Nephron progenitor cell (in vitro differentiated cells): Measurements from ENCODE around the gene TOB1.

Experiments used
- DNase-seq: peaks from one replicate; pipeline ENCODE4 v3.0.0; 2021
- H3K27ac Mint-ChIP-seq: 2 replicates; pipeline ENCODE4 v1.8.0; 2021; ENCODE audit warnings: mild to moderate bottlenecking, moderate library complexity, mixed read lengths
- H3K27me3 Mint-ChIP-seq: 2 replicates; pipeline ENCODE4 v1.8.0; 2021; ENCODE audit warnings: mild to moderate bottlenecking, low read depth, mixed read lengths; ENCODE audit not compliant: poor library complexity
- H3K36me3 Mint-ChIP-seq: 2 replicates; pipeline ENCODE4 v1.8.0; 2021; ENCODE audit warnings: low read depth, mixed read lengths
- H3K4me1 Mint-ChIP-seq: 2 replicates; pipeline ENCODE4 v1.8.0; 2021; ENCODE audit warnings: mixed read lengths
- H3K4me3 Mint-ChIP-seq: 2 replicates; pipeline ENCODE4 v1.8.0; 2021; ENCODE audit warnings: mild to moderate bottlenecking, moderate library complexity, mixed read lengths
- H3K9me3 Mint-ChIP-seq: 2 replicates; pipeline ENCODE4 v1.8.0; 2021; ENCODE audit warnings: mild to moderate bottlenecking, moderate library complexity, mixed read lengths
- TF ChIP-seq, protein P1 (sequence below): fragments of 200-600 bp; sonication (generic); IDR thresholded peaks from 2 replicates; pipeline ENCODE4 v1.5.0; 2021; ENCODE audit warnings: antibody characterized with exemption

Gene TOB1

GRCh38 chr17:50830994-50831393 lies 35.2 kb downstream of the TOB1 start:
- DNase-seq, result peak; percentile 57
- Mint-ChIP-seq H3K27me3 (peaks cover 6% of the 10 kb centered on the region), H3K36me3 (no peaks in the 10 kb centered on the region), H3K4me3 (peak overlapping the region; percentile 67), H3K9me3 (no peaks in the 10 kb centered on the region), H3K4me1 (peaks cover 74% of the 10 kb centered on the region), H3K27ac (peak overlapping the region; percentile 92)
- TF ChIP-seq, protein P1, sequence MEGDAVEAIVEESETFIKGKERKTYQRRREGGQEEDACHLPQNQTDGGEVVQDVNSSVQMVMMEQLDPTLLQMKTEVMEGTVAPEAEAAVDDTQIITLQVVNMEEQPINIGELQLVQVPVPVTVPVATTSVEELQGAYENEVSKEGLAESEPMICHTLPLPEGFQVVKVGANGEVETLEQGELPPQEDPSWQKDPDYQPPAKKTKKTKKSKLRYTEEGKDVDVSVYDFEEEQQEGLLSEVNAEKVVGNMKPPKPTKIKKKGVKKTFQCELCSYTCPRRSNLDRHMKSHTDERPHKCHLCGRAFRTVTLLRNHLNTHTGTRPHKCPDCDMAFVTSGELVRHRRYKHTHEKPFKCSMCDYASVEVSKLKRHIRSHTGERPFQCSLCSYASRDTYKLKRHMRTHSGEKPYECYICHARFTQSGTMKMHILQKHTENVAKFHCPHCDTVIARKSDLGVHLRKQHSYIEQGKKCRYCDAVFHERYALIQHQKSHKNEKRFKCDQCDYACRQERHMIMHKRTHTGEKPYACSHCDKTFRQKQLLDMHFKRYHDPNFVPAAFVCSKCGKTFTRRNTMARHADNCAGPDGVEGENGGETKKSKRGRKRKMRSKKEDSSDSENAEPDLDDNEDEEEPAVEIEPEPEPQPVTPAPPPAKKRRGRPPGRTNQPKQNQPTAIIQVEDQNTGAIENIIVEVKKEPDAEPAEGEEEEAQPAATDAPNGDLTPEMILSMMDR, result no peak

GRCh38 chr17:50830352-50830751 lies 35.8 kb downstream of the TOB1 start:
- peaks cover 69% of the 10 kb centered on the region for H3K4me1 Mint-ChIP-seq
- peaks cover 3% of the 10 kb centered on the region for H3K27me3 Mint-ChIP-seq
- H3K9me3 Mint-ChIP-seq, result no peaks in the 10 kb centered on the region
- DNase-seq, result no peak
- no peaks in the 10 kb centered on the region for H3K36me3 Mint-ChIP-seq
- TF ChIP-seq, protein P1, result no peak
- H3K4me3 Mint-ChIP-seq, result no peak overlapping the region
- H3K27ac Mint-ChIP-seq, result no peak overlapping the region

- Mint-ChIP-seq H3K27me3 (peaks cover 3% of the 10 kb centered on the region), H3K4me3 (no peak overlapping the region), H3K4me1 (peaks cover 59% of the 10 kb centered on the region), H3K9me3 (no peaks in the 10 kb centered on the region), H3K36me3 (no peaks in the 10 kb centered on the region), H3K27ac (peak overlapping the region; percentile 33)
- no peak for DNase-seq
- TF ChIP-seq, protein P1, result no peak
Measured at GRCh38 chr17:50829332-50829731, 36.8 kb downstream of the TOB1 start.

- peaks cover 52% of the 10 kb centered on the region for H3K4me1 Mint-ChIP-seq
- no peak for DNase-seq
- no peak overlapping the region for H3K27ac Mint-ChIP-seq
- H3K9me3 Mint-ChIP-seq, result peaks cover 3% of the 10 kb centered on the region
- TF ChIP-seq, protein P1, result no peak
- no peak overlapping the region for H3K4me3 Mint-ChIP-seq
- H3K36me3 Mint-ChIP-seq, result no peaks in the 10 kb centered on the region
- peaks cover 3% of the 10 kb centered on the region for H3K27me3 Mint-ChIP-seq
Measured at GRCh38 chr17:50828508-50829170, 37.5 kb downstream of the TOB1 start.

DNA sequence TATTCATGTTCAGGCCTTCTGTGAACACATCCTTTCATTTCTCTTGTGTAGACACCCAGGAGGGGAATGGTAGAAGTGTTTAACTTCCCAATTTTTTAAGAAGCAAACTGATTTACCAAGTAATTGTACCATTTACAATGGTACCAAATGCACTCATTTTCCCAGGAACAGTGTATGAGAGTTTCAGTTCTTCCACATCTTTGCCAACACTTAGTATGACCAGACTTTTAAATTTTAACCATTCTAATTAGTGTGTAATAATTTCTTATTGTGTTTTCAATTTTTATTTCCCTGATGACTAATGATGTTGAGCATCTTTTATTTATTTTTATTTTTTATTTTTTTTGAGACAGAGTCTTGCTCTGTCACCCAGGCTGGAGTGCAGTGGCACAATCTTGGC lies 41.0 kb downstream of the TOB1 start:
- Mint-ChIP-seq H3K4me3 (no peak overlapping the region), H3K27me3 (no peaks in the 10 kb centered on the region), H3K36me3 (no peaks in the 10 kb centered on the region), H3K4me1 (peaks cover 18% of the 10 kb centered on the region), H3K9me3 (peaks cover 6% of the 10 kb centered on the region), H3K27ac (no peak overlapping the region)
- DNase-seq, result no peak
- TF ChIP-seq, protein P1, result no peak

DNA sequence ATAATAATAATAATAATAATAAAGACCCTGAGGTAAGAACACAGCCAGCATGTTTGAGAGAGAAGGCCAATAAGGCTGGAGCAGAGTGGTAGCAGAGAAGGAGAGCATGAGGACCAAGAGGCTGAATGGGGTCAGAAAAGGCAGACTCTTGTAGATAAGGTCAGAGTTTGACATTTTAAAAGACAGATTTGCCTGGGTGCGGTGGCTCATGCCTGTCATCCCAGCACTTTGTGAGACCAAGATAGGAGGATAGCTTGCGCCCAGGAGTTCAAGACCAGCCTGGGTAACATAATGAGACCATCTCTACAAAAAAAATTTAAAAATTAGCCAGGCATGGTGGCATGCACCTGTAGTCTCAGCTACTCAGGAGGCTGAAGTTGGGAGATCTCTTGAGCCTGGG lies 41.7 kb downstream of the TOB1 start:
- TF ChIP-seq, protein P1, result no peak
- Mint-ChIP-seq H3K36me3 (no peaks in the 10 kb centered on the region), H3K27ac (no peak overlapping the region), H3K4me3 (no peak overlapping the region), H3K4me1 (peaks cover 12% of the 10 kb centered on the region), H3K27me3 (no peaks in the 10 kb centered on the region), H3K9me3 (peaks cover 6% of the 10 kb centered on the region)
- DNase-seq, result no peak
